HCT116 (cell line): ENCODE measurements around the gene SLC25A6. TPM values are rescaled to one million over a fixed set of nuclear protein-coding genes. Genes with fewer than 3 reads are reported as not detected.

Experiments
- ATAC-seq: fragments of 200-7000 bp; cut with Tn5 transposase; 2 replicates; pipeline ENCODE4 v1.9.1; 2020; ENCODE audit warnings: mild to moderate bottlenecking, moderate library complexity
- BruUV-seq: library from RNA; stranded (reverse); fragments of 400-500 nt; replicated peaks from 2 replicates; lab custom pipeline; 2021; lab: Mats Ljungman, UMichigan
- CTCF ChIA-PET: fragments of 300-600 bp; sonication (Branson Sonifier 250); formaldehyde crosslinking; loops from one replicate; lab custom pipeline; 2021; ENCODE audit warnings: antibody characterized with exemption; lab: Charles Lee
- POLR2A ChIA-PET: fragments of 300-600, 350-600 bp; sonication (Branson Sonifier 250); formaldehyde crosslinking; loops from one replicate; lab custom pipeline; 2021; ENCODE audit warnings: antibody characterized with exemption; lab: Charles Lee
- RAD21 ChIA-PET, 2 experiments: fragments of 300-600 bp; sonication (Branson Sonifier 250); formaldehyde crosslinking; loops; one replicate each; lab custom pipeline; 2023; ENCODE audit warnings: low total read pairs in 2 of 2; ENCODE audit not compliant: uncharacterized antibody in 2 of 2, unreplicated experiment in 2 of 2, low non-redundant PET in 1 of 2; lab: Charles Lee
- DNase-seq: peaks from one replicate; pipeline ENCODE4 v3.0.0-alpha.2; 2010; ENCODE audit warnings: low read depth, low spot score
- H2AFZ ChIP-seq: fragments of 200-600 bp; shearing (Covaris generic), sonication (generic); 2 replicates; pipeline ENCODE4 v1.6.1; 2017; ENCODE audit warnings: low read depth, mixed run types, mixed read lengths, antibody characterized with exemption, low read length; ENCODE audit not compliant: poor library complexity, severe bottlenecking
- H3K27ac ChIP-seq: 2 replicates; pipeline ENCODE4 v1.5.1; 2012; ENCODE audit warnings: low read depth, low read length
- H3K27me3 ChIP-seq: fragments of 200-600 bp; sonication (generic); 2 replicates; pipeline ENCODE4 v1.6.1; 2016; ENCODE audit warnings: mixed run types, low read length, mixed read lengths; ENCODE audit not compliant: insufficient read depth
- H3K36me3 ChIP-seq, 2 experiments: fragments of 200-500 bp in 1 of 2; fragments of 200-600 bp in 1 of 2; sonication (Bioruptor generic) in 1 of 2; sonication (generic) in 1 of 2; 2 replicates each; pipeline versions ENCODE4 v1.5.1 to v1.6.1; 2014 to 2016; ENCODE audit warnings: low read length in 2 of 2, inconsistent platforms in 1 of 2, mixed read lengths in 1 of 2, mixed run types in 1 of 2; ENCODE audit not compliant: insufficient read depth in 2 of 2, control insufficient read depth in 1 of 2
- H3K4me1 ChIP-seq, 2 experiments: fragments of 200-600 bp in 1 of 2; sonication (generic) in 1 of 2; 2 replicates each; pipeline versions ENCODE4 v1.5.1 to v1.6.1; 2012 to 2017; ENCODE audit warnings: low read length in 2 of 2, inconsistent platforms in 1 of 2, mild to moderate bottlenecking in 1 of 2, mixed read lengths in 1 of 2, mixed run types in 1 of 2, moderate library complexity in 1 of 2; ENCODE audit not compliant: insufficient read depth in 2 of 2, control insufficient read depth in 1 of 2
- H3K4me2 ChIP-seq: fragments of 200-600 bp; sonication (generic); 2 replicates; pipeline ENCODE4 v1.6.1; 2017; ENCODE audit warnings: mixed run types, low read length, mixed read lengths
- H3K4me3 ChIP-seq, 2 experiments: fragments of 200-600 bp in 1 of 2; sonication (generic) in 1 of 2; replicated peaks in 1 of 2; 2 replicates each; pipeline ENCODE4 v1.5.1; 2011 to 2016; ENCODE audit warnings: low read length in 2 of 2, control low read depth in 1 of 2, low read depth in 1 of 2, mild to moderate bottlenecking in 1 of 2, mixed read lengths in 1 of 2, mixed run types in 1 of 2
- H3K79me2 ChIP-seq: fragments of 200-600 bp; sonication (generic); 2 replicates; pipeline ENCODE4 v1.6.1; 2017; ENCODE audit warnings: mild to moderate bottlenecking, mixed run types, low read length, moderate library complexity, mixed read lengths; ENCODE audit not compliant: insufficient read depth
- H3K9ac ChIP-seq: fragments of 200-600 bp; sonication (generic); 2 replicates; pipeline ENCODE4 v1.6.1; 2016; ENCODE audit warnings: low read length, mixed read lengths
- H3K9me2 ChIP-seq: fragments of 200-600 bp; sonication (generic), shearing (Covaris generic); 2 replicates; pipeline ENCODE4 v1.6.1; 2017; ENCODE audit warnings: mixed run types, mild to moderate bottlenecking, moderate library complexity; ENCODE audit not compliant: insufficient read depth
- H3K9me3 ChIP-seq, 2 experiments: fragments of 200-500 bp in 1 of 2; fragments of 200-600 bp in 1 of 2; sonication (Bioruptor generic) in 1 of 2; sonication (generic) in 1 of 2; 2 replicates each; pipeline ENCODE4 v1.6.1; 2014 to 2017; ENCODE audit warnings: low read length in 2 of 2, mixed read lengths in 2 of 2, inconsistent platforms in 1 of 2, low read depth in 1 of 2, mild to moderate bottlenecking in 1 of 2, mixed run types in 1 of 2, moderate library complexity in 1 of 2; ENCODE audit not compliant: control insufficient read depth in 1 of 2, insufficient read depth in 1 of 2
- H4K20me1 ChIP-seq: fragments of 200-600 bp; sonication (generic), shearing (Covaris generic); 2 replicates; pipeline ENCODE4 v1.6.1; 2017; ENCODE audit warnings: mixed run types, mild to moderate bottlenecking, moderate library complexity; ENCODE audit not compliant: insufficient read depth
- ATF3 ChIP-seq: IDR thresholded peaks from 2 replicates; pipeline ENCODE4 v1.6.1; 2012
- CEBPB ChIP-seq: IDR thresholded peaks from 2 replicates; pipeline ENCODE4 v1.6.1; 2012; ENCODE audit warnings: low read depth
- EGR1 ChIP-seq: IDR thresholded peaks from 2 replicates; pipeline ENCODE4 v1.6.1; 2012; ENCODE audit warnings: low read depth
- EZH2 ChIP-seq: fragments of 200-600 bp; sonication (generic); IDR thresholded peaks from 2 replicates; pipeline ENCODE4 v1.6.1; 2017; ENCODE audit warnings: antibody characterized with exemption, mixed run types
- FOSL1 ChIP-seq: IDR thresholded peaks from 2 replicates; pipeline ENCODE4 v1.6.1; 2012; ENCODE audit warnings: low read depth
- JUND ChIP-seq: IDR thresholded peaks from 2 replicates; pipeline ENCODE4 v1.6.1; 2012
- SIN3A ChIP-seq: IDR thresholded peaks from 2 replicates; pipeline ENCODE4 v1.6.1; 2012; ENCODE audit warnings: low read depth
- SP1 ChIP-seq: IDR thresholded peaks from 2 replicates; pipeline ENCODE4 v1.6.1; 2012; ENCODE audit warnings: low read depth
- SRF ChIP-seq: IDR thresholded peaks from 2 replicates; pipeline ENCODE4 v1.6.1; 2012; ENCODE audit warnings: low read depth
- intact Hi-C: fragments of 100-400 bp; cut with micrococcal nuclease; formaldehyde crosslinking; loops from 2 replicates; pipeline ENCODE4 v1.10.0; 2022
- total RNA-seq: library from RNA; stranded (reverse); gene quantifications from one replicate; pipeline ENCODE4 v1.2.1, GENCODE V29; 2021; ENCODE audit not compliant: unreplicated experiment

The SLC25A6 gene
- total RNA-seq, 1 experiment from 2014 or later: 398 TPM

DNA sequence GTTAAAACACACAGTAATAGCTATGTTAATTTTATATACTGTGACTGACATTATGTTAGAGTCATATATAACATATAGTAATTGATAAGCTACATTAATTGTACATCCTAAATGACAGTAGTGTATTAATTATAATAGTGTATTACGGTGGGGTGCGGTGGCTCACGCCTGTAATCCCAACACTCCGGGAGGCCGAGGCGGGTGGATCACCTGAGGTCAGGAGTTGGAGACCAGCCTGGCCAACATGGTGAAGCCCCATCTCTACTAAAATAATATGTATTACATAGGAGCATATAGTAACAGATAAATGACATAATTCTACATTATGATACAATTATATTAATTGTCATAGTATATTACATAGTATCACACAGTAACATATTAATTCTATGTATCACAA lies 48.6 kb upstream of the SLC25A6 start:
- POLR2A ChIA-PET: no interaction called here
- RAD21 ChIA-PET: no interaction called here
- intact Hi-C loops: no loop called here
- DNase-seq: no peak
- Histone ChIP-seq H3K36me3 (peaks cover 4 to 10% of the 10 kb centered on the region in 2 experiments; a peak in 3 of 4 replicates), H3K9me3 (no peaks in the 10 kb centered on the region)
- no peak for TF ChIP-seq EGR1
- no peak for TF ChIP-seq EZH2
- TF ChIP-seq, all 23 proteins: peak for 0
- no peak for ATAC-seq
- Histone ChIP-seq H3K27me3 (no peaks in the 10 kb centered on the region), H3K4me2 (no peak overlapping the region), H3K9me2 (no peaks in the 10 kb centered on the region), H3K27ac (no peak overlapping the region), H2AFZ (no peak overlapping the region), H3K79me2 (peaks cover 38% of the 10 kb centered on the region), H3K4me3 (no peak overlapping the region), H3K4me1 (no peaks in the 10 kb centered on the region), H3K9ac (no peak overlapping the region), H4K20me1 (no peaks in the 10 kb centered on the region)
- CTCF ChIA-PET: no interaction called here
- no TSS peak for BruUV-seq

GRCh38 chrX:1435241-1435895 lies 43.5 kb upstream of the SLC25A6 start:
- Histone ChIP-seq H3K9me3 (no peaks in the 10 kb centered on the region), H3K4me1 (no peaks in the 10 kb centered on the region), H3K79me2 (0 out of 2 replicates have a peak, but pooled peaks cover 4% of the 10 kb centered on the region), H3K27ac (no peak overlapping the region), H3K4me3 (no peak overlapping the region), H3K4me2 (no peak overlapping the region), H2AFZ (no peak overlapping the region), H4K20me1 (no peaks in the 10 kb centered on the region), H3K27me3 (no peaks in the 10 kb centered on the region), H3K9me2 (no peaks in the 10 kb centered on the region), H3K9ac (no peak overlapping the region), H3K36me3 (peaks cover 4 to 10% of the 10 kb centered on the region in 2 experiments; a peak in 3 of 4 replicates)
- BruUV-seq: no TSS peak
- TF ChIP-seq FOSL1 (no peak), CEBPB (no peak), SRF (no peak), SIN3A (no peak), SP1 (no peak), ATF3 (no peak), JUND (no peak)
- ATAC-seq (no peak), DNase-seq (no peak)
- POLR2A ChIA-PET: no interaction called here
- RAD21 ChIA-PET: no interaction called here
- intact Hi-C loops: no loop called here
- CTCF ChIA-PET: no interaction called here
